DOHH2 (cell line): Measurements from ENCODE around the gene EMID1.

ENCODE experiments used
- CTCF ChIP-seq: fragments of 200-600 bp; sonication (generic); IDR thresholded peaks from one replicate; pipeline ENCODE4 v1.5.1; 2014; ENCODE audit warnings: antibody characterized with exemption, mild to moderate bottlenecking, low read depth, low read length; ENCODE audit not compliant: poor library complexity, severe bottlenecking
- EZH2phosphoT487 ChIP-seq: fragments of 200-600 bp; sonication (generic); IDR thresholded peaks from 2 replicates; pipeline ENCODE4 v1.6.1; 2017; ENCODE audit warnings: borderline replicate concordance, mild to moderate bottlenecking, antibody characterized with exemption, low read length, moderate library complexity, mixed read lengths

- no peak for TF ChIP-seq CTCF
- TF ChIP-seq EZH2phosphoT487 = no peak
Measured at GRCh38 chr22:29251265-29251664, 45.6 kb downstream of the EMID1 start.
